ENCODE results near the gene SRRD. TPM values are rescaled to one million over a fixed set of nuclear protein-coding genes. Genes with fewer than 3 reads are reported as not detected.

SRRD gene
- total and polyA plus RNA-seq, 2 of the 13 experiments (the other 11 are each of a cell fraction or from before 2014, with no cell fraction given): 22.8 to 36.6 TPM

DNA sequence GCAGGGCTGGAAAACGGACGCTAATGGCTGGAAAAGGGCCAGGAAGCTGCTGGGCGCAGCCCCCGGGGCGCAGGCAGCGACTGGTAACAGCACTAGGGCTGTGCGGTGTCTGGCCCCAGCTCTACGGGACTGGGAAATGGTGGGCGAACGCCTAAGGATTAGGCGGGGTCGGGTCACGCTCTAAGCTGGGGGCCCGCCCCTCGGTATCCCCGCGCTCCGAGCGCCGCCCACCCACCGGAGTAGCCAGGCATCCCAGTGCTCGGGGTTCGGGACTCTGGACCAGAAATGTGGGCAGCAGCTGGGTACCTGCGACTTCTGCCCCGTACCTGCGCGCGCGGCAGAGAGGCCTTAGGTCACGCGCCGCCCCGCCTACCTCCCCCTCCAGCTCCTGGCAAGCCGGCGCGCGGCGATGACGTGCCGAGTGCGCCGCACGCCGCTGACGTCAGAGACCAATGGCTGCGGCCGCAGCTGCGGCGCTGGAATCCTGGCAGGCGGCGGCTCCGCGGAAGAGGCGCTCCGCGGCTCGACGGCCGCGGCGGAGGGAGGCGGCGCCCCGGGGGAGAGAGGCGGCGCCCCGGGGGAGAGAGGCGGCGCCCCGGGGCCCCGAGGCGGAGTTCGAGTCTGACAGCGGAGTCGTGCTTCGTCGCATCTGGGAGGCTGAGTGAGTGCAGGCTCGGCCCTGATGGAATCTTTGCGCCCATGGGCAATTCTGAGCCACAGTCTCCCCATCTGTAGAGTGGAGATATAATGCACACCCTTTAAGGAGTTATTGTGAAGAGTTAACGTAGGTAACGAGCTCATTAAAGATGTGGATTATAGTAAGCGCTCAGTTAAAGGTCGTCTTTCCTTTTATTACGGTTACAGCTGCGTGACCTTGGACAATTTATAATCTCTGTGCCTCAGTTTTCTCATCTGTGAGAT, at the start of gene SRRD, which contains the start of gene HPS4 (continued):
- TF ChIP-seq, protein P1, sequence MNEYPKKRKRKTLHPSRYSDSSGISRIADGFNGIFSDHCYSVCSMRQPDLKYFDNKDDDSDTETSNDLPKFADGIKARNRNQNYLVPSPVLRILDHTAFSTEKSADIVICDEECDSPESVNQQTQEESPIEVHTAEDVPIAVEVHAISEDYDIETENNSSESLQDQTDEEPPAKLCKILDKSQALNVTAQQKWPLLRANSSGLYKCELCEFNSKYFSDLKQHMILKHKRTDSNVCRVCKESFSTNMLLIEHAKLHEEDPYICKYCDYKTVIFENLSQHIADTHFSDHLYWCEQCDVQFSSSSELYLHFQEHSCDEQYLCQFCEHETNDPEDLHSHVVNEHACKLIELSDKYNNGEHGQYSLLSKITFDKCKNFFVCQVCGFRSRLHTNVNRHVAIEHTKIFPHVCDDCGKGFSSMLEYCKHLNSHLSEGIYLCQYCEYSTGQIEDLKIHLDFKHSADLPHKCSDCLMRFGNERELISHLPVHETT (CRISPR knock-in tag; conservative IDR thresholded peaks at IDR 0.05): peak; percentile 96
- TF ChIP-seq PTBP1 (IDR thresholded peaks at IDR 0.05; ENCODE audit: low read depth, low read length, poor library complexity, severe bottlenecking): no peak
- peak; percentile 82 for TF ChIP-seq POGZ (CRISPR knock-in tag; IDR thresholded peaks at IDR 0.05)
- 0 out of 2 replicates have a peak, but pooled peaks have one; percentile 25 for TF ChIP-seq RARA (CRISPR knock-in tag; IDR thresholded peaks at IDR 0.05)
- TF ChIP-seq, protein P2, sequence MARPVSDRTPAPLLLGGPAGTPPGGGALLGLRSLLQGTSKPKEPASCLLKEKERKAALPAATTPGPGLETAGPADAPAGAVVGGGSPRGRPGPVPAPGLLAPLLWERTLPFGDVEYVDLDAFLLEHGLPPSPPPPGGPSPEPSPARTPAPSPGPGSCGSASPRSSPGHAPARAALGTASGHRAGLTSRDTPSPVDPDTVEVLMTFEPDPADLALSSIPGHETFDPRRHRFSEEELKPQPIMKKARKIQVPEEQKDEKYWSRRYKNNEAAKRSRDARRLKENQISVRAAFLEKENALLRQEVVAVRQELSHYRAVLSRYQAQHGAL (CRISPR knock-in tag; IDR thresholded peaks at IDR 0.05; ENCODE audit: not compliant biosample characterization): no peak
- peak; percentile 51; the same call in 1 of the 2 replicates for TF ChIP-seq MTA1 (CRISPR knock-in tag; IDR thresholded peaks at IDR 0.05; ENCODE audit: borderline replicate concordance)
- TF ChIP-seq GZF1 (CRISPR knock-in tag; IDR thresholded peaks at IDR 0.05): no peak
- TF ChIP-seq, protein P3, sequence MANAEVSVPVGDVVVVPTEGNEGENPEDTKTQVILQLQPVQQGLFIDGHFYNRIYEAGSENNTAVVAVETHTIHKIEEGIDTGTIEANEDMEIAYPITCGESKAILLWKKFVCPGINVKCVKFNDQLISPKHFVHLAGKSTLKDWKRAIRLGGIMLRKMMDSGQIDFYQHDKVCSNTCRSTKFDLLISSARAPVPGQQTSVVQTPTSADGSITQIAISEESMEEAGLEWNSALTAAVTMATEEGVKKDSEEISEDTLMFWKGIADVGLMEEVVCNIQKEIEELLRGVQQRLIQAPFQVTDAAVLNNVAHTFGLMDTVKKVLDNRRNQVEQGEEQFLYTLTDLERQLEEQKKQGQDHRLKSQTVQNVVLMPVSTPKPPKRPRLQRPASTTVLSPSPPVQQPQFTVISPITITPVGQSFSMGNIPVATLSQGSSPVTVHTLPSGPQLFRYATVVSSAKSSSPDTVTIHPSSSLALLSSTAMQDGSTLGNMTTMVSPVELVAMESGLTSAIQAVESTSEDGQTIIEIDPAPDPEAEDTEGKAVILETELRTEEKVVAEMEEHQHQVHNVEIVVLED (CRISPR knock-in tag; IDR thresholded peaks at IDR 0.05; ENCODE audit: borderline replicate concordance): peak; percentile 93
- TF ChIP-seq, protein P4, sequence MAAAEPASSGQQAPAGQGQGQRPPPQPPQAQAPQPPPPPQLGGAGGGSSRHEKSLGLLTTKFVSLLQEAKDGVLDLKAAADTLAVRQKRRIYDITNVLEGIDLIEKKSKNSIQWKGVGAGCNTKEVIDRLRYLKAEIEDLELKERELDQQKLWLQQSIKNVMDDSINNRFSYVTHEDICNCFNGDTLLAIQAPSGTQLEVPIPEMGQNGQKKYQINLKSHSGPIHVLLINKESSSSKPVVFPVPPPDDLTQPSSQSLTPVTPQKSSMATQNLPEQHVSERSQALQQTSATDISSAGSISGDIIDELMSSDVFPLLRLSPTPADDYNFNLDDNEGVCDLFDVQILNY (CRISPR knock-in tag; conservative IDR thresholded peaks at IDR 0.05): no peak; the same call in 1 of the 2 replicates
- no peak for TF ChIP-seq ZNF12 (CRISPR knock-in tag; IDR thresholded peaks at IDR 0.05)
- peak; percentile 35; the same call in 1 of the 2 replicates for TF ChIP-seq GABPA (IDR thresholded peaks at IDR 0.05; ENCODE audit: low read depth, low read length)
- peak; percentile 57 for TF ChIP-seq GABPA (CRISPR knock-in tag; IDR thresholded peaks at IDR 0.05; ENCODE audit: low read depth)
- peak; percentile 74; the same call in 1 of the 2 replicates for TF ChIP-seq NRL (CRISPR knock-in tag; IDR thresholded peaks at IDR 0.05; ENCODE audit: borderline replicate concordance)
- TF ChIP-seq, protein P5, sequence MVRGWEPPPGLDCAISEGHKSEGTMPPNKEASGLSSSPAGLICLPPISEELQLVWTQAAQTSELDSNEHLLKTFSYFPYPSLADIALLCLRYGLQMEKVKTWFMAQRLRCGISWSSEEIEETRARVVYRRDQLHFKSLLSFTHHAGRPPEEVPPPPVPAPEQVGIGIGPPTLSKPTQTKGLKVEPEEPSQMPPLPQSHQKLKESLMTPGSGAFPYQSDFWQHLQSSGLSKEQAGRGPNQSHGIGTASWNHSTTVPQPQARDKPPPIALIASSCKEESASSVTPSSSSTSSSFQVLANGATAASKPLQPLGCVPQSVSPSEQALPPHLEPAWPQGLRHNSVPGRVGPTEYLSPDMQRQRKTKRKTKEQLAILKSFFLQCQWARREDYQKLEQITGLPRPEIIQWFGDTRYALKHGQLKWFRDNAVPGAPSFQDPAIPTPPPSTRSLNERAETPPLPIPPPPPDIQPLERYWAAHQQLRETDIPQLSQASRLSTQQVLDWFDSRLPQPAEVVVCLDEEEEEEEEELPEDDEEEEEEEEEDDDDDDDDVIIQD (CRISPR knock-in tag; IDR thresholded peaks at IDR 0.05; ENCODE audit: low read depth): peak; percentile 40; the same call in 1 of the 2 replicates
- TF ChIP-seq, protein P6, sequence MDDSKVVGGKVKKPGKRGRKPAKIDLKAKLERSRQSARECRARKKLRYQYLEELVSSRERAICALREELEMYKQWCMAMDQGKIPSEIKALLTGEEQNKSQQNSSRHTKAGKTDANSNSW (CRISPR knock-in tag; IDR thresholded peaks at IDR 0.05; ENCODE audit: borderline replicate concordance): no peak; the same call in 1 of the 2 replicates
- no peak for TF ChIP-seq ZSCAN30 (CRISPR knock-in tag; IDR thresholded peaks at IDR 0.05)
- TF ChIP-seq, protein P7, sequence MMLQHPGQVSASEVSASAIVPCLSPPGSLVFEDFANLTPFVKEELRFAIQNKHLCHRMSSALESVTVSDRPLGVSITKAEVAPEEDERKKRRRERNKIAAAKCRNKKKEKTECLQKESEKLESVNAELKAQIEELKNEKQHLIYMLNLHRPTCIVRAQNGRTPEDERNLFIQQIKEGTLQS (CRISPR knock-in tag; IDR thresholded peaks at IDR 0.05): peak; percentile 78
- TF ChIP-seq ARNT (IDR thresholded peaks at IDR 0.05): no peak
- TF ChIP-seq, protein P8, sequence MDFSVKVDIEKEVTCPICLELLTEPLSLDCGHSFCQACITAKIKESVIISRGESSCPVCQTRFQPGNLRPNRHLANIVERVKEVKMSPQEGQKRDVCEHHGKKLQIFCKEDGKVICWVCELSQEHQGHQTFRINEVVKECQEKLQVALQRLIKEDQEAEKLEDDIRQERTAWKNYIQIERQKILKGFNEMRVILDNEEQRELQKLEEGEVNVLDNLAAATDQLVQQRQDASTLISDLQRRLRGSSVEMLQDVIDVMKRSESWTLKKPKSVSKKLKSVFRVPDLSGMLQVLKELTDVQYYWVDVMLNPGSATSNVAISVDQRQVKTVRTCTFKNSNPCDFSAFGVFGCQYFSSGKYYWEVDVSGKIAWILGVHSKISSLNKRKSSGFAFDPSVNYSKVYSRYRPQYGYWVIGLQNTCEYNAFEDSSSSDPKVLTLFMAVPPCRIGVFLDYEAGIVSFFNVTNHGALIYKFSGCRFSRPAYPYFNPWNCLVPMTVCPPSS (IDR thresholded peaks at IDR 0.05): no peak
- 0 out of 2 replicates have a peak, but pooled peaks have one; percentile 10 for TF ChIP-seq ZNF30 (CRISPR knock-in tag; IDR thresholded peaks at IDR 0.05)
